HEK293 (cell line): ENCODE measurements around the gene GNAZ.

Experiments
- CTCF ChIA-PET: fragments of 350-600 bp; formaldehyde crosslinking; extraction: SDS; loops from one replicate; lab custom pipeline; 2021; ENCODE audit warnings: antibody characterized with exemption; lab: Yijun Ruan, JAX
- POLR2A ChIA-PET: fragments of 300-600 bp; formaldehyde crosslinking; extraction: SDS; loops from one replicate; lab custom pipeline; 2020; ENCODE audit warnings: antibody characterized with exemption, inconsistent platforms; lab: Yijun Ruan, JAX
- H3K27ac ChIP-seq: fragments of 200-500 bp; sonication (Bioruptor generic); 2 replicates; pipeline ENCODE4 v1.5.1; 2014; ENCODE audit warnings: low read depth, low read length, control low read depth, inconsistent platforms; ENCODE audit errors: extremely low read depth
- H3K36me3 ChIP-seq, 2 experiments: fragments of 200-500 bp in 1 of 2; sonication (Bioruptor generic) in 1 of 2; 1 replicate in 1 of 2; 2 replicates in 1 of 2; pipeline ENCODE4 v1.5.1; 2014 to 2017; ENCODE audit warnings: inconsistent platforms in 2 of 2, low read length in 2 of 2; ENCODE audit not compliant: control insufficient read depth in 2 of 2, insufficient read depth in 1 of 2
- H3K4me1 ChIP-seq: fragments of 200-500 bp; sonication (Bioruptor generic); 2 replicates; pipeline ENCODE4 v1.5.1; 2014; ENCODE audit warnings: mild to moderate bottlenecking, low read length, inconsistent platforms; ENCODE audit not compliant: control insufficient read depth, insufficient read depth
- H3K4me3 ChIP-seq: 2 replicates; pipeline ENCODE4 v1.5.1; 2011; ENCODE audit warnings: low read depth, mild to moderate bottlenecking, control low read depth, low read length, moderate library complexity
- H3K9me3 ChIP-seq: fragments of 200-500 bp; sonication (Bioruptor generic); 2 replicates; pipeline ENCODE4 v1.5.1; 2014; ENCODE audit warnings: low read depth, low read length, inconsistent platforms; ENCODE audit not compliant: control insufficient read depth, insufficient read depth
- KLF7 ChIP-seq: fragments of 450-650 bp; formaldehyde crosslinking; IDR thresholded peaks from 2 replicates; pipeline ENCODE4 v1.5.1; 2016; ENCODE audit warnings: missing biosample characterization, missing genetic modification characterization, borderline replicate concordance
- MEIS1 ChIP-seq: sonication (generic); formaldehyde crosslinking; IDR thresholded peaks from 2 replicates; pipeline ENCODE4 v1.8.1; 2022; ENCODE audit warnings: missing genetic modification reagents, mild to moderate bottlenecking, borderline replicate concordance
- OSR2 ChIP-seq: fragments of 450-650 bp; formaldehyde crosslinking; IDR thresholded peaks from 2 replicates; pipeline ENCODE4 v1.5.1; 2016; ENCODE audit warnings: missing biosample characterization, missing genetic modification characterization
- OVOL3 ChIP-seq: fragments of 450-650 bp; formaldehyde crosslinking; IDR thresholded peaks from 2 replicates; pipeline ENCODE4 v1.5.1; 2016; ENCODE audit warnings: missing biosample characterization, missing genetic modification characterization
- SCRT1 ChIP-seq: fragments of 450-650 bp; formaldehyde crosslinking; IDR thresholded peaks from 2 replicates; pipeline ENCODE4 v1.5.1; 2016; ENCODE audit warnings: missing biosample characterization, missing genetic modification characterization, borderline replicate concordance
- TCF7L2 ChIP-seq: IDR thresholded peaks from 2 replicates; pipeline ENCODE4 v1.6.1; 2011; ENCODE audit warnings: low read depth, mild to moderate bottlenecking, inconsistent platforms, low read length, moderate library complexity, borderline replicate concordance
- ZBTB1 ChIP-seq: fragments of 450-650 bp; formaldehyde crosslinking; IDR thresholded peaks from 2 replicates; pipeline ENCODE4 v1.5.1; 2016; ENCODE audit warnings: missing biosample characterization, missing genetic modification characterization
- ZBTB26 ChIP-seq: fragments of 450-650 bp; formaldehyde crosslinking; optimal IDR thresholded peaks from 2 replicates; pipeline ENCODE3; 2016; ENCODE audit warnings: missing biosample characterization, mild to moderate bottlenecking, missing genetic modification characterization
- ZBTB48 ChIP-seq: fragments of 450-650 bp; formaldehyde crosslinking; IDR thresholded peaks from 2 replicates; pipeline ENCODE4 v1.5.1; 2016; ENCODE audit warnings: missing biosample characterization, missing genetic modification characterization
- ZFP41 ChIP-seq: fragments of 450-650 bp; formaldehyde crosslinking; IDR thresholded peaks from 2 replicates; pipeline ENCODE4 v1.5.1; 2016; ENCODE audit warnings: missing biosample characterization, missing genetic modification characterization, borderline replicate concordance
- ZNF114 ChIP-seq: fragments of 450-650 bp; formaldehyde crosslinking; IDR thresholded peaks from 2 replicates; pipeline ENCODE4 v1.5.0; 2017; ENCODE audit warnings: missing biosample characterization, missing genetic modification characterization
- ZNF132 ChIP-seq: fragments of 450-650 bp; formaldehyde crosslinking; IDR thresholded peaks from 2 replicates; pipeline ENCODE4 v1.5.1; 2017; ENCODE audit warnings: missing biosample characterization, missing genetic modification characterization, borderline replicate concordance
- ZNF138 ChIP-seq: fragments of 450-650 bp; formaldehyde crosslinking; IDR thresholded peaks from 2 replicates; pipeline ENCODE4 v1.5.1; 2016; ENCODE audit warnings: missing biosample characterization, missing genetic modification characterization, borderline replicate concordance
- ZNF223 ChIP-seq: fragments of 450-650 bp; formaldehyde crosslinking; IDR thresholded peaks from 2 replicates; pipeline ENCODE4 v1.5.1; 2016; ENCODE audit warnings: missing biosample characterization, missing genetic modification characterization
- ZNF23 ChIP-seq: fragments of 450-650 bp; formaldehyde crosslinking; IDR thresholded peaks from 2 replicates; pipeline ENCODE4 v1.5.1; 2016; ENCODE audit warnings: missing biosample characterization, missing genetic modification characterization, borderline replicate concordance
- ZNF239 ChIP-seq: fragments of 450-650 bp; formaldehyde crosslinking; IDR thresholded peaks from 2 replicates; pipeline ENCODE4 v1.5.1; 2016; ENCODE audit warnings: missing biosample characterization, missing genetic modification characterization
- ZNF24 ChIP-seq: fragments of 450-650 bp; formaldehyde crosslinking; IDR thresholded peaks from 2 replicates; pipeline ENCODE4 v1.5.1; 2016; ENCODE audit warnings: missing biosample characterization, missing genetic modification characterization
- ZNF280C ChIP-seq: fragments of 450-650 bp; formaldehyde crosslinking; IDR thresholded peaks from 2 replicates; pipeline ENCODE4 v1.5.1; 2016; ENCODE audit warnings: missing biosample characterization, missing genetic modification characterization
- ZNF398 ChIP-seq: fragments of 450-650 bp; formaldehyde crosslinking; IDR thresholded peaks from 2 replicates; pipeline ENCODE4 v1.5.1; 2017; ENCODE audit warnings: missing biosample characterization, missing genetic modification characterization
- ZNF433 ChIP-seq: fragments of 450-650 bp; formaldehyde crosslinking; IDR thresholded peaks from 2 replicates; pipeline ENCODE4 v1.5.1; 2016; ENCODE audit warnings: missing biosample characterization, missing genetic modification characterization, low read depth
- ZNF449 ChIP-seq: fragments of 450-650 bp; formaldehyde crosslinking; IDR thresholded peaks from 2 replicates; pipeline ENCODE4 v1.5.1; 2017; ENCODE audit warnings: missing biosample characterization, mild to moderate bottlenecking, missing genetic modification characterization, moderate library complexity
- ZNF510 ChIP-seq: fragments of 450-650 bp; formaldehyde crosslinking; IDR thresholded peaks from 2 replicates; pipeline ENCODE4 v1.5.1; 2018; ENCODE audit warnings: mild to moderate bottlenecking, missing genetic modification characterization, missing biosample characterization; ENCODE audit not compliant: insufficient replicate concordance
- ZNF555 ChIP-seq: fragments of 450-650 bp; formaldehyde crosslinking; conservative IDR thresholded peaks from 2 replicates; pipeline ENCODE4 v1.5.1; 2017; ENCODE audit warnings: missing biosample characterization, mild to moderate bottlenecking, missing genetic modification characterization, inconsistent platforms
- ZNF585B ChIP-seq: fragments of 450-650 bp; formaldehyde crosslinking; IDR thresholded peaks from 2 replicates; pipeline ENCODE4 v1.5.1; 2016; ENCODE audit warnings: missing biosample characterization, missing genetic modification characterization
- ZNF626 ChIP-seq: fragments of 450-650 bp; sonication (Bioruptor Pico); formaldehyde crosslinking; IDR thresholded peaks from 2 replicates; pipeline ENCODE4 v1.5.1; 2018; ENCODE audit warnings: missing biosample characterization, missing genetic modification characterization, inconsistent platforms
- ZNF645 ChIP-seq: fragments of 450-650 bp; formaldehyde crosslinking; IDR thresholded peaks from 2 replicates; pipeline ENCODE4; 2016; ENCODE audit warnings: missing biosample characterization, missing genetic modification characterization
- ZNF777 ChIP-seq: fragments of 450-650 bp; formaldehyde crosslinking; IDR thresholded peaks from 2 replicates; pipeline ENCODE4 v1.5.1; 2017; ENCODE audit warnings: missing biosample characterization, missing genetic modification characterization, borderline replicate concordance
- ZNF837 ChIP-seq: fragments of 450-650 bp; formaldehyde crosslinking; IDR thresholded peaks from 2 replicates; pipeline ENCODE4 v1.5.1; 2016; ENCODE audit warnings: missing biosample characterization, missing genetic modification characterization
- ZXDB ChIP-seq: fragments of 450-650 bp; formaldehyde crosslinking; IDR thresholded peaks from 2 replicates; pipeline ENCODE4 v1.5.1; 2016; ENCODE audit warnings: missing biosample characterization, missing genetic modification characterization

The GNAZ gene

GRCh38 chr22:23086263-23086662, 15.9 kb downstream of the GNAZ start:
- no peaks in the 10 kb centered on the region for H3K4me1 ChIP-seq
- no peak overlapping the region for H3K27ac ChIP-seq
- ChIA-PET POLR2A (no interaction called here), CTCF (interaction anchor here (0.8 kb wide), 1 partner anchor 664 kb away, joined by 3 read pairs; no protein-coding TSS in a partner anchor)
- H3K36me3 ChIP-seq: peaks cover 0 to 5% of the 10 kb centered on the region in 2 experiments; a peak in 1 of 3 replicates
- no peaks in the 10 kb centered on the region for H3K9me3 ChIP-seq
- TF ChIP-seq ZBTB1 (tag by site-specific recombination) (no peak), ZNF114 (tag by site-specific recombination) (no peak), ZNF433 (tag by site-specific recombination) (no peak), ZNF449 (no peak), ZNF398 (tag by site-specific recombination) (no peak), KLF7 (tag by site-specific recombination) (no peak), ZNF510 (tag by site-specific recombination) (no peak), ZNF138 (tag by site-specific recombination) (no peak), OSR2 (tag by site-specific recombination) (no peak), ZNF239 (no peak), ZNF555 (tag by site-specific recombination) (no peak), ZNF132 (tag by site-specific recombination) (no peak)
- H3K4me3 ChIP-seq: no peak overlapping the region

GRCh38 chr22:23086787-23087186, 16.5 kb downstream of the GNAZ start:
- POLR2A ChIA-PET: no interaction called here
- no peak for TF ChIP-seq ZNF23
- no peak for TF ChIP-seq ZNF585B (tag by site-specific recombination)
- TF ChIP-seq OVOL3 (tag by site-specific recombination): no peak
- TF ChIP-seq TCF7L2: no peak
- no peak for TF ChIP-seq ZBTB48 (tag by site-specific recombination)
- no peak for TF ChIP-seq ZXDB (tag by site-specific recombination)
- TF ChIP-seq ZNF626: no peak
- TF ChIP-seq MEIS1 (CRISPR knock-in tag): no peak
- no peak for TF ChIP-seq ZNF223 (tag by site-specific recombination)
- TF ChIP-seq ZNF837 (tag by site-specific recombination): no peak
- no peak for TF ChIP-seq ZNF645
- no peak for TF ChIP-seq ZNF777
- no peak for TF ChIP-seq SCRT1
- no peak for TF ChIP-seq ZNF510 (tag by site-specific recombination)
- no peak for TF ChIP-seq ZNF280C
- no peak for TF ChIP-seq ZFP41 (tag by site-specific recombination)
- no peak for TF ChIP-seq ZNF24 (tag by site-specific recombination)
- no peak for TF ChIP-seq ZBTB26
- TF ChIP-seq, all 188 proteins: peak for 0

More at GRCh38 chr22:23086787-23087186, 16.5 kb downstream of the GNAZ start:
- H3K9me3 ChIP-seq: no peaks in the 10 kb centered on the region
- H3K36me3 ChIP-seq: peaks cover 0 to 11% of the 10 kb centered on the region in 2 experiments; a peak in 1 of 3 replicates
- H3K4me1 ChIP-seq: no peaks in the 10 kb centered on the region
- CTCF ChIA-PET: interaction anchor here (0.8 kb wide), 1 partner anchor 665 kb away, joined by 3 read pairs; no protein-coding TSS in a partner anchor
- no peak overlapping the region for H3K27ac ChIP-seq
- H3K4me3 ChIP-seq: no peak overlapping the region
